PC-9 (cell line): ENCODE data around the gene PANK2.

Experiments used
- CTCF ChIP-seq: fragments of 200-600 bp; sonication (generic); conservative IDR thresholded peaks from 2 replicates; pipeline ENCODE4 v1.6.1; 2017; ENCODE audit warnings: mixed run types, antibody characterized with exemption, mild to moderate bottlenecking, moderate library complexity
- EZH2 ChIP-seq: fragments of 200-600 bp; sonication (generic); IDR thresholded peaks from 2 replicates; pipeline ENCODE4 v1.8.0; 2017; ENCODE audit warnings: antibody characterized with exemption, low read depth

GRCh38 chr20:3885715-3886114, 3.5 kb upstream of the PANK2 start:
- TF ChIP-seq CTCF (no peak), EZH2 (no peak)
